WTC11 (cell line): ENCODE measurements around the gene HNRNPA0. TPM values are rescaled to one million over a fixed set of nuclear protein-coding genes. Genes with fewer than 3 reads are reported as not detected.
A peak's percentile ranks its signal among the peaks of the same experiment; 100 is the strongest.

ENCODE experiments used
- ATAC-seq: fragments of 200-7000 bp; cut with Tn5 transposase; 2 replicates; pipeline ENCODE4 v1.10.0; 2021; ENCODE audit warnings: mild to moderate bottlenecking, moderate library complexity
- CTCF ChIA-PET: fragments of 300-600 bp; sonication (Branson Sonifier 250); formaldehyde crosslinking; loops from one replicate; lab custom pipeline; 2021; ENCODE audit warnings: antibody characterized with exemption; lab: Charles Lee
- POLR2A ChIA-PET: fragments of 350-600 bp; sonication (Branson Sonifier 250); formaldehyde crosslinking; loops from one replicate; lab custom pipeline; 2021; ENCODE audit warnings: antibody characterized with exemption; lab: Charles Lee
- DNase-seq: peaks from one replicate; pipeline ENCODE4 v3.0.0; 2021; ENCODE audit warnings: low spot score
- H3K27ac Mint-ChIP-seq: 2 replicates; pipeline ENCODE4 v1.8.0; 2021; ENCODE audit warnings: mixed read lengths
- H3K27me3 Mint-ChIP-seq: 2 replicates; pipeline ENCODE4 v1.8.0; 2021; ENCODE audit warnings: low read depth, mild to moderate bottlenecking, moderate library complexity, mixed read lengths
- H3K36me3 Mint-ChIP-seq: 2 replicates; pipeline ENCODE4 v1.8.0; 2021; ENCODE audit warnings: mixed read lengths
- H3K4me1 Mint-ChIP-seq: 2 replicates; pipeline ENCODE4 v1.8.0; 2022; ENCODE audit warnings: mixed read lengths
- H3K4me3 Mint-ChIP-seq: 2 replicates; pipeline ENCODE4 v1.8.0; 2021; ENCODE audit warnings: mild to moderate bottlenecking, moderate library complexity, mixed read lengths
- H3K9me3 Mint-ChIP-seq: 2 replicates; pipeline ENCODE4 v1.8.0; 2021; ENCODE audit warnings: mixed read lengths
- CREM ChIP-seq: sonication (generic); formaldehyde crosslinking; IDR thresholded peaks from 2 replicates; pipeline ENCODE4 v1.8.1; 2022; ENCODE audit warnings: mild to moderate bottlenecking, missing genetic modification reagents, moderate library complexity
- ELF4 ChIP-seq: sonication (generic); formaldehyde crosslinking; IDR thresholded peaks from 2 replicates; pipeline ENCODE4 v1.8.1; 2022; ENCODE audit warnings: low read depth, mild to moderate bottlenecking, moderate library complexity, missing genetic modification reagents
- ESRRA ChIP-seq: sonication (generic); formaldehyde crosslinking; IDR thresholded peaks from 2 replicates; pipeline ENCODE4 v1.8.1; 2022; ENCODE audit warnings: mild to moderate bottlenecking, missing genetic modification reagents, borderline replicate concordance
- FOXJ3 ChIP-seq: sonication (generic); formaldehyde crosslinking; IDR thresholded peaks from 2 replicates; pipeline ENCODE4 v1.9.0; 2021; ENCODE audit warnings: missing genetic modification reagents, mild to moderate bottlenecking, borderline replicate concordance
- GTF2I ChIP-seq: fragments of 250-450 bp; sonication (Bioruptor Pico); conservative IDR thresholded peaks from 2 replicates; pipeline ENCODE4 v1.4.0; 2021; ENCODE audit warnings: mild to moderate bottlenecking
- IRF2 ChIP-seq: sonication (generic); formaldehyde crosslinking; IDR thresholded peaks from 2 replicates; pipeline ENCODE4 v1.8.0; 2022; ENCODE audit warnings: low read depth, missing genetic modification reagents, borderline replicate concordance
- JAZF1 ChIP-seq: fragments of 250-450 bp; sonication (Bioruptor Pico); IDR thresholded peaks from 2 replicates; pipeline ENCODE4 v1.9.0; 2021; ENCODE audit warnings: moderate library complexity, mild to moderate bottlenecking, inconsistent platforms
- JUN ChIP-seq: sonication (generic); formaldehyde crosslinking; IDR thresholded peaks from 2 replicates; pipeline ENCODE4 v1.8.0; 2023; ENCODE audit warnings: mild to moderate bottlenecking, missing genetic modification reagents
- PRRX2 ChIP-seq: fragments of 250-450 bp; sonication (Bioruptor Pico); IDR thresholded peaks from 2 replicates; pipeline ENCODE4 v1.8.0; 2021; ENCODE audit warnings: mild to moderate bottlenecking
- SP1 ChIP-seq: sonication (generic); formaldehyde crosslinking; conservative IDR thresholded peaks from 2 replicates; pipeline ENCODE4 v1.8.1; 2022; ENCODE audit warnings: missing genetic modification reagents
- TEAD4 ChIP-seq: sonication (generic); formaldehyde crosslinking; IDR thresholded peaks from 2 replicates; pipeline ENCODE4 v1.8.0; 2022; ENCODE audit warnings: mild to moderate bottlenecking, missing genetic modification reagents
- ZBTB21 ChIP-seq: sonication (generic); formaldehyde crosslinking; IDR thresholded peaks from 2 replicates; pipeline ENCODE4 v1.8.1; 2023; ENCODE audit warnings: mild to moderate bottlenecking, missing genetic modification reagents, borderline replicate concordance
- ZNF416 ChIP-seq: fragments of 250-450 bp; sonication (Bioruptor Pico); IDR thresholded peaks from 2 replicates; pipeline ENCODE4 v1.9.0; 2021; ENCODE audit warnings: mild to moderate bottlenecking, inconsistent platforms
- ZNF671 ChIP-seq: fragments of 250-450 bp; sonication (Bioruptor Pico); IDR thresholded peaks from 2 replicates; pipeline ENCODE4 v1.8.0; 2021; ENCODE audit warnings: mild to moderate bottlenecking
- total RNA-seq: library from RNA; stranded (reverse); gene quantifications from 3 replicates; pipeline ENCODE4 v1.2.3, GENCODE V29; 2021
- TF ChIP-seq, protein P1 (sequence below): sonication (generic); formaldehyde crosslinking; IDR thresholded peaks from 2 replicates; pipeline ENCODE4 v1.8.0; 2022; ENCODE audit warnings: missing genetic modification reagents
- TF ChIP-seq, protein P2 (sequence below): sonication (generic); formaldehyde crosslinking; conservative IDR thresholded peaks from 2 replicates; pipeline ENCODE4 v1.8.1; 2023; ENCODE audit warnings: mild to moderate bottlenecking, low read depth, missing genetic modification reagents, moderate library complexity
- TF ChIP-seq, protein P3 (sequence below): sonication (generic); formaldehyde crosslinking; IDR thresholded peaks from 2 replicates; pipeline ENCODE4 v1.8.0; 2023; ENCODE audit warnings: missing genetic modification reagents
- TF ChIP-seq, protein P4 (sequence below): fragments of 250-450 bp; sonication (Bioruptor Pico); IDR thresholded peaks from 2 replicates; pipeline ENCODE4 v1.8.0; 2021; ENCODE audit warnings: mild to moderate bottlenecking
- TF ChIP-seq, protein P5 (sequence below): sonication (generic); formaldehyde crosslinking; IDR thresholded peaks from 2 replicates; pipeline ENCODE4 v1.8.1; 2022; ENCODE audit warnings: mild to moderate bottlenecking, missing genetic modification reagents, moderate library complexity, borderline replicate concordance
- TF ChIP-seq, protein P6 (sequence below): fragments of 250-450 bp; sonication (Bioruptor Pico); conservative IDR thresholded peaks from 2 replicates; pipeline ENCODE4 v1.9.0; 2021; ENCODE audit warnings: mild to moderate bottlenecking

The HNRNPA0 gene
- total RNA-seq, 1 experiment from 2014 or later = 66.6 TPM

DNA sequence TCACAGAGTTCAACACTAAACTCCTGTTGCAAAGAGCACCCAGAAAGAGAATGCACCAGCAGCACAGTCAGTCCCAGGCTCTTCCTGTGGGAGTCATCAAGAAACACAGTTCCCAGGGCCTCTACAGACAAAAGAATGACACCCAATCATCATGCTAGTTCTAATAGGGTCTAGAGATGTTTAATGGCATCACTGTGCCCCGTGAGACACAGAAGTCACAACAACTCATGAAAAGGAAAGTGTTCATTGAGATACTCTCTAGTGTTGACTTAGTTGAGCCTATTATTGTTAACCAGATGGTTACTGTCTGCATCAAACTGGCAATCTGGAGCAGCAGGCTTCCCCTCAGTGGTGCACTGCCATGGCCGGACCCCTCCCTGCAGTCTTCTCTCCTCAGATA is 19.8 kb downstream of the HNRNPA0 start (continued):
- TF ChIP-seq, protein P1, sequence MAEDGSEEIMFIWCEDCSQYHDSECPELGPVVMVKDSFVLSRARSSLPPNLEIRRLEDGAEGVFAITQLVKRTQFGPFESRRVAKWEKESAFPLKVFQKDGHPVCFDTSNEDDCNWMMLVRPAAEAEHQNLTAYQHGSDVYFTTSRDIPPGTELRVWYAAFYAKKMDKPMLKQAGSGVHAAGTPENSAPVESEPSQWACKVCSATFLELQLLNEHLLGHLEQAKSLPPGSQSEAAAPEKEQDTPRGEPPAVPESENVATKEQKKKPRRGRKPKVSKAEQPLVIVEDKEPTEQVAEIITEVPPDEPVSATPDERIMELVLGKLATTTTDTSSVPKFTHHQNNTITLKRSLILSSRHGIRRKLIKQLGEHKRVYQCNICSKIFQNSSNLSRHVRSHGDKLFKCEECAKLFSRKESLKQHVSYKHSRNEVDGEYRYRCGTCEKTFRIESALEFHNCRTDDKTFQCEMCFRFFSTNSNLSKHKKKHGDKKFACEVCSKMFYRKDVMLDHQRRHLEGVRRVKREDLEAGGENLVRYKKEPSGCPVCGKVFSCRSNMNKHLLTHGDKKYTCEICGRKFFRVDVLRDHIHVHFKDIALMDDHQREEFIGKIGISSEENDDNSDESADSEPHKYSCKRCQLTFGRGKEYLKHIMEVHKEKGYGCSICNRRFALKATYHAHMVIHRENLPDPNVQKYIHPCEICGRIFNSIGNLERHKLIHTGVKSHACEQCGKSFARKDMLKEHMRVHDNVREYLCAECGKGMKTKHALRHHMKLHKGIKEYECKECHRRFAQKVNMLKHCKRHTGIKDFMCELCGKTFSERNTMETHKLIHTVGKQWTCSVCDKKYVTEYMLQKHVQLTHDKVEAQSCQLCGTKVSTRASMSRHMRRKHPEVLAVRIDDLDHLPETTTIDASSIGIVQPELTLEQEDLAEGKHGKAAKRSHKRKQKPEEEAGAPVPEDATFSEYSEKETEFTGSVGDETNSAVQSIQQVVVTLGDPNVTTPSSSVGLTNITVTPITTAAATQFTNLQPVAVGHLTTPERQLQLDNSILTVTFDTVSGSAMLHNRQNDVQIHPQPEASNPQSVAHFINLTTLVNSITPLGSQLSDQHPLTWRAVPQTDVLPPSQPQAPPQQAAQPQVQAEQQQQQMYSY (CRISPR knock-in tag) = no peak
- no peak for TF ChIP-seq ZNF671 (CRISPR knock-in tag)
- TF ChIP-seq, protein P2, sequence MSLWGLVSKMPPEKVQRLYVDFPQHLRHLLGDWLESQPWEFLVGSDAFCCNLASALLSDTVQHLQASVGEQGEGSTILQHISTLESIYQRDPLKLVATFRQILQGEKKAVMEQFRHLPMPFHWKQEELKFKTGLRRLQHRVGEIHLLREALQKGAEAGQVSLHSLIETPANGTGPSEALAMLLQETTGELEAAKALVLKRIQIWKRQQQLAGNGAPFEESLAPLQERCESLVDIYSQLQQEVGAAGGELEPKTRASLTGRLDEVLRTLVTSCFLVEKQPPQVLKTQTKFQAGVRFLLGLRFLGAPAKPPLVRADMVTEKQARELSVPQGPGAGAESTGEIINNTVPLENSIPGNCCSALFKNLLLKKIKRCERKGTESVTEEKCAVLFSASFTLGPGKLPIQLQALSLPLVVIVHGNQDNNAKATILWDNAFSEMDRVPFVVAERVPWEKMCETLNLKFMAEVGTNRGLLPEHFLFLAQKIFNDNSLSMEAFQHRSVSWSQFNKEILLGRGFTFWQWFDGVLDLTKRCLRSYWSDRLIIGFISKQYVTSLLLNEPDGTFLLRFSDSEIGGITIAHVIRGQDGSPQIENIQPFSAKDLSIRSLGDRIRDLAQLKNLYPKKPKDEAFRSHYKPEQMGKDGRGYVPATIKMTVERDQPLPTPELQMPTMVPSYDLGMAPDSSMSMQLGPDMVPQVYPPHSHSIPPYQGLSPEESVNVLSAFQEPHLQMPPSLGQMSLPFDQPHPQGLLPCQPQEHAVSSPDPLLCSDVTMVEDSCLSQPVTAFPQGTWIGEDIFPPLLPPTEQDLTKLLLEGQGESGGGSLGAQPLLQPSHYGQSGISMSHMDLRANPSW = no peak
- TF ChIP-seq JUN = no peak
- TF ChIP-seq, protein P3, sequence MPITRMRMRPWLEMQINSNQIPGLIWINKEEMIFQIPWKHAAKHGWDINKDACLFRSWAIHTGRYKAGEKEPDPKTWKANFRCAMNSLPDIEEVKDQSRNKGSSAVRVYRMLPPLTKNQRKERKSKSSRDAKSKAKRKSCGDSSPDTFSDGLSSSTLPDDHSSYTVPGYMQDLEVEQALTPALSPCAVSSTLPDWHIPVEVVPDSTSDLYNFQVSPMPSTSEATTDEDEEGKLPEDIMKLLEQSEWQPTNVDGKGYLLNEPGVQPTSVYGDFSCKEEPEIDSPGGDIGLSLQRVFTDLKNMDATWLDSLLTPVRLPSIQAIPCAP = no peak

DNA sequence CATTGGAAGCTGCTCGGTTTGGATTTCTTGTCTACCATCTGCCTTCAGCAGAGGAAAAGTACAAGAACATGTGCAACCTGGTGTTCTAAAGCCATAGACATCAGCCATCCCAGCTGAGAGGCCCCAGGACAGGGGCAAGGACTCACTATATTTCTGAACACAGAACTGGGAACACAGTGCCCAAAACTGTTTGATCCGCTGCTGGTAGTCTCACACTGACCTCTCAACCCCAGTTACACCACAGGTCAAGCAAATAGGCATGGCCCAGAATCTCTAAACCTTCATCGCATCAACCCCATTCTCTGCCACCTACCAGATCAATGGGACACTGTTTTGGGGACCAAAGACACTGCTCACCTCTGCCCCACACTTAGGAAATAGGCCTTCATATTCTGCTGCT is 20.2 kb downstream of the HNRNPA0 start:
- ATAC-seq = no peak
- Mint-ChIP-seq H3K4me1 (peaks cover 3% of the 10 kb centered on the region), H3K4me3 (no peak overlapping the region), H3K27me3 (no peaks in the 10 kb centered on the region; the same call in 1 of the 2 replicates), H3K27ac (peak overlapping the region; percentile 16; the same call in 1 of the 2 replicates), H3K36me3 (peaks cover 5% of the 10 kb centered on the region; the same call in 1 of the 2 replicates), H3K9me3 (peaks cover 11% of the 10 kb centered on the region)
- CTCF ChIA-PET = interaction anchor here (1.2 kb wide), 1 partner anchor 104 kb away, joined by 3 read pairs; no protein-coding TSS in a partner anchor
- no peak for TF ChIP-seq SP1 (CRISPR knock-in tag)
- TF ChIP-seq JAZF1 (CRISPR knock-in tag) = no peak
- no peak for TF ChIP-seq ESRRA (CRISPR knock-in tag)
- TF ChIP-seq ELF4 (CRISPR knock-in tag) = no peak
- no peak for TF ChIP-seq ZNF416
- no peak for TF ChIP-seq ZNF671 (CRISPR knock-in tag)
- TF ChIP-seq FOXJ3 = no peak
- TF ChIP-seq CREM (CRISPR knock-in tag) = no peak
- POLR2A ChIA-PET = no interaction called here
- no peak for DNase-seq

DNA sequence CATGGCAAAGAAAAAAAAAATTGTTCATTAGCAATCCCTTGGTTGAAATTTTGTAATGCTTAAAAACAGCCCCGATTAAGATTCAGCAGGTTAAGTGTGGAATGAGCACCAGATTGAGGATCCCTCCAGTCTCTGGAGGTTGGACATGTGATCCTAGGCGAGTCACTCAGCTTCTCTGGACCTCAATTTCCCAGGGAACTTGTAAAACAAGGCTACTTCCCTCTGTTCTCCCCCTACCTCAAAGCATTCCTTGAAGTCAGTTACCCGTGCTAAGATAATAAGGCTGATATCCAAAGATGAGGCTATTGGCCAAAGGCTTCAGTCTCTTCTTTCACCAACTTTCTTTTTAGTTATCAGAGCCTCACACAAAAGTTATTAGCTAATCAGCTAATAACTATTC is 21.2 kb downstream of the HNRNPA0 start:
- no peak overlapping the region for H3K4me3 Mint-ChIP-seq
- TF ChIP-seq, protein P3 = no peak
- TF ChIP-seq TEAD4 (CRISPR knock-in tag) (no peak), JUN (no peak), PRRX2 (CRISPR knock-in tag) (no peak), ZBTB21 (CRISPR knock-in tag) (no peak), IRF2 (CRISPR knock-in tag) (no peak), GTF2I (no peak)
- TF ChIP-seq, protein P4, sequence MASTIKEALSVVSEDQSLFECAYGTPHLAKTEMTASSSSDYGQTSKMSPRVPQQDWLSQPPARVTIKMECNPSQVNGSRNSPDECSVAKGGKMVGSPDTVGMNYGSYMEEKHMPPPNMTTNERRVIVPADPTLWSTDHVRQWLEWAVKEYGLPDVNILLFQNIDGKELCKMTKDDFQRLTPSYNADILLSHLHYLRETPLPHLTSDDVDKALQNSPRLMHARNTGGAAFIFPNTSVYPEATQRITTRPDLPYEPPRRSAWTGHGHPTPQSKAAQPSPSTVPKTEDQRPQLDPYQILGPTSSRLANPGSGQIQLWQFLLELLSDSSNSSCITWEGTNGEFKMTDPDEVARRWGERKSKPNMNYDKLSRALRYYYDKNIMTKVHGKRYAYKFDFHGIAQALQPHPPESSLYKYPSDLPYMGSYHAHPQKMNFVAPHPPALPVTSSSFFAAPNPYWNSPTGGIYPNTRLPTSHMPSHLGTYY (CRISPR knock-in tag) = no peak
- TF ChIP-seq, protein P5, sequence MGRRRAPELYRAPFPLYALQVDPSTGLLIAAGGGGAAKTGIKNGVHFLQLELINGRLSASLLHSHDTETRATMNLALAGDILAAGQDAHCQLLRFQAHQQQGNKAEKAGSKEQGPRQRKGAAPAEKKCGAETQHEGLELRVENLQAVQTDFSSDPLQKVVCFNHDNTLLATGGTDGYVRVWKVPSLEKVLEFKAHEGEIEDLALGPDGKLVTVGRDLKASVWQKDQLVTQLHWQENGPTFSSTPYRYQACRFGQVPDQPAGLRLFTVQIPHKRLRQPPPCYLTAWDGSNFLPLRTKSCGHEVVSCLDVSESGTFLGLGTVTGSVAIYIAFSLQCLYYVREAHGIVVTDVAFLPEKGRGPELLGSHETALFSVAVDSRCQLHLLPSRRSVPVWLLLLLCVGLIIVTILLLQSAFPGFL (CRISPR knock-in tag) = no peak
- TF ChIP-seq, protein P6, sequence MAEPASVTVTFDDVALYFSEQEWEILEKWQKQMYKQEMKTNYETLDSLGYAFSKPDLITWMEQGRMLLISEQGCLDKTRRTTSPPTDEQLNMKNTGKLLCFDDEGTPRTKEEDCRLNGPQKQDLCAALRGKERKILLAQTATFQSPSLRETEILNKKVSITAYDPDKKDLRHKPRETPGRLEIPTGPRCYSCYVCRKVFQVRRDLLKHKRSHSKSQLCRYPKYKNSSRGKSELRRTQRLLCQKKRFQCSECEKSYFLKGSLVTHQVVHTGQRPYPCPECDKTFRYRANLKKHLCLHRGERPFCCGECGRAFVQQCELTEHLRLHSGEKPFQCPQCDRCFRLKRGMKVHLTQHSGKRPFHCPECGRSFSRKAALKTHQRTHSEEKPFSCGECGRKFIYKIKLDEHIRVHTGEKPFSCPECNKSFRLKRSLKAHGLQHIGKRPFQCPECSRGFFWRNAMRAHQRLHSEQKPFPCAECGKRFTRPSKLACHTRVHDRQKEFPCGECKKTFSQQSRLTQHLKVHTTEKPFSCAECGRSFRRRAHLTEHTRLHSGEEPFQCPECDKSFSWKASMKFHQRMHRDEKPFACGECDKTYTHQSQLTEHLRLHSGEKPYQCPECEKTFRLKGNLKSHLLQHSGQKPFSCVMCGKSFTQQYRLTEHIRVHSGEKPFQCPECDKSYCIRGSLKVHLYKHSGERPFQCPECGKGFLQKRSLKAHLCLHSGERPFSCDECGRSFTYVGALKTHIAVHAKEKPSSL (CRISPR knock-in tag) = no peak
- ATAC-seq = no peak
- peaks cover 4% of the 10 kb centered on the region; the same call in 1 of the 2 replicates for H3K36me3 Mint-ChIP-seq
- no peak overlapping the region for H3K27ac Mint-ChIP-seq
- ChIA-PET CTCF (interaction anchor here (0.9 to 1.2 kb wide), 3 partner anchors 10 to 103 kb away, joined by 3 to 4 read pairs (median 3); no protein-coding TSS in a partner anchor), POLR2A (no interaction called here)
- peaks cover 3% of the 10 kb centered on the region for H3K4me1 Mint-ChIP-seq
- DNase-seq = no peak
- peaks cover 5% of the 10 kb centered on the region for H3K9me3 Mint-ChIP-seq
- no peaks in the 10 kb centered on the region; the same call in 1 of the 2 replicates for H3K27me3 Mint-ChIP-seq
